Measurements from ENCODE around the gene POLN. TPM values are rescaled to one million over a fixed set of nuclear protein-coding genes. Genes with fewer than 3 reads are reported as not detected.
"Not testable (repeated sequence)": the region's sequence is repeated elsewhere in the genome, so short reads cannot be mapped to it uniquely, and the experiment has no call there.

Gene POLN
- total RNA-seq, 4 donors from 2014 or later: 4.7 to 7.3 (median 5.1) TPM

DNA sequence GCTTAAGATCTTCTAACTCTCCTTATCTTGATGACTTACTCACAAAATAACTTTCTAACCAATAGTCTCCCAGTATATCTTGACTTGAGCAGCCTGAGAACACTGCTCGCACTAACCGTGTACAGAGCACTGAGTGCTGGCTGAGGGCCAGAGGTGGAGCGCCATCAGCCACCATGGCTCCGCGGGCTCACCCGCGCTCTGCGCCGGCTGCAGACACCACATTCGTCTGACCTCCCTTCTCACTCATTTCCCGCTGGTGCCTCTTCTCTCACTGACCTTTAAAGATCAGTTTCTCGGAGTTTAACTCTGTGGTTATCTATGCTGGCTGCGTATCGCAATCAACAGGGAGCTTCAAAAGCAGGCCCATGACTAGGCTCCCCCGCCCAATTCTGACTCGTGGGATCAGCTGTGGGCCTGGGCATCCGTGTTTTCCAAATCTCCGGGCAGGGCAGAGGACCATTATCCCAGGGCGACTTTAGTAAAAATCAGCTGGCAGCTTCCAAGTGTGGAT, 78.6 kb downstream of the POLN start:
- TF ChIP-seq, protein P1, sequence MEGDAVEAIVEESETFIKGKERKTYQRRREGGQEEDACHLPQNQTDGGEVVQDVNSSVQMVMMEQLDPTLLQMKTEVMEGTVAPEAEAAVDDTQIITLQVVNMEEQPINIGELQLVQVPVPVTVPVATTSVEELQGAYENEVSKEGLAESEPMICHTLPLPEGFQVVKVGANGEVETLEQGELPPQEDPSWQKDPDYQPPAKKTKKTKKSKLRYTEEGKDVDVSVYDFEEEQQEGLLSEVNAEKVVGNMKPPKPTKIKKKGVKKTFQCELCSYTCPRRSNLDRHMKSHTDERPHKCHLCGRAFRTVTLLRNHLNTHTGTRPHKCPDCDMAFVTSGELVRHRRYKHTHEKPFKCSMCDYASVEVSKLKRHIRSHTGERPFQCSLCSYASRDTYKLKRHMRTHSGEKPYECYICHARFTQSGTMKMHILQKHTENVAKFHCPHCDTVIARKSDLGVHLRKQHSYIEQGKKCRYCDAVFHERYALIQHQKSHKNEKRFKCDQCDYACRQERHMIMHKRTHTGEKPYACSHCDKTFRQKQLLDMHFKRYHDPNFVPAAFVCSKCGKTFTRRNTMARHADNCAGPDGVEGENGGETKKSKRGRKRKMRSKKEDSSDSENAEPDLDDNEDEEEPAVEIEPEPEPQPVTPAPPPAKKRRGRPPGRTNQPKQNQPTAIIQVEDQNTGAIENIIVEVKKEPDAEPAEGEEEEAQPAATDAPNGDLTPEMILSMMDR (IDR thresholded peaks at IDR 0.05): no peak
- ATAC-seq (ENCODE audit: low FRiP score) (peak; percentile 47), DNase-seq (ENCODE audit: low spot score) (no peak)

DNA sequence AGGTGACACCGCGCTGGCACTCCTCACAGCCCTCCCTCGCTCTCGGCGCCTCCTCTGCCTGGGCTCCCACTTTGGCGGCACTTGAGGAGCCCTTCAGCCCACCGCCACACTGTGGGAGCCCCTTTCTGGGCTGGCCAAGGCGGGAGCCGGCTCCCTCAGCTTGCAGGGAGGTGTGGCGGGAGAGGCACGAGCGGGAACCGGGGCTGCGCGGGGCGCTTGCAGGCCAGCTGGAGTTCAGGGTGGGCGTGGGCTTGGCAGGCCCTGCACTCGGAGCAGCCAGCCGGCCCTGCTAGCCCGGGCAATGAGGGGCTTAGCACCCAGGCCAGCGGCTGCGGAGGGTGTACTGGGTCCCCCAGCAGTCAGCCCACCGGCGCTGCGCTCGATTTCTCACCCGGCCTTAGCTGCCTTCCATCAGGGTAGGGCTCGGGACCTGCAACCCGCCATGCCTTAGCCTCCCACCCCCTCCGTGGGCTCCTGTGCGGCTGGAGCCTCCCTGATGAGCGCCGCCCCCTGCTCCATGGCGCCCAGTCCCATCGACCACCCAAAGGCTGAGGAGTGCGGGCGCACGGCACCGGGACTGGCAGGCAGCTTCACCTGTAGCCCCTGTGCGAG, 80.7 kb downstream of the POLN start:
- not testable (repeated sequence) for ATAC-seq (ENCODE audit: low FRiP score); DNase-seq (ENCODE audit: low spot score)

DNA sequence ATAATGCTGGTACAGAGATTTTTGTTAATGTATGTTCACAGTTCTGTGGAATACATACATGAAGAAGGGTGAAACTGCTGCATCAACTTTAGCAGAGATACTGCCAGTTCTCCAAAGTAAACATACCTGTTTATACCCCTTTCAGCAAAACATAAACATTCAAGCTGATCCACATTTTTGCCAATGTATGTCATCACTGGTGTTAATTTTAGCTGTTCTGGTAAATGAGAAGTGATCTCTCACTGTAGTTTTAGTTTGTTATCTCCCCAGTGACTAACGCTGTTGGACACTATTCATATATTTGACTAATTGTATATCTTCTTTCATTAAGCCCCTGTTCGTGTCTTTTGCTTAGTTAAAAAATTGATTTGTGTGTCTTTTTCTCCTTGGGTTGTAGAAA, 82.0 kb downstream of the POLN start:
- no peak for DNase-seq (ENCODE audit: low spot score)
- ATAC-seq (ENCODE audit: low FRiP score): no peak
- TF ChIP-seq, protein P1 (IDR thresholded peaks at IDR 0.05): no peak

DNA sequence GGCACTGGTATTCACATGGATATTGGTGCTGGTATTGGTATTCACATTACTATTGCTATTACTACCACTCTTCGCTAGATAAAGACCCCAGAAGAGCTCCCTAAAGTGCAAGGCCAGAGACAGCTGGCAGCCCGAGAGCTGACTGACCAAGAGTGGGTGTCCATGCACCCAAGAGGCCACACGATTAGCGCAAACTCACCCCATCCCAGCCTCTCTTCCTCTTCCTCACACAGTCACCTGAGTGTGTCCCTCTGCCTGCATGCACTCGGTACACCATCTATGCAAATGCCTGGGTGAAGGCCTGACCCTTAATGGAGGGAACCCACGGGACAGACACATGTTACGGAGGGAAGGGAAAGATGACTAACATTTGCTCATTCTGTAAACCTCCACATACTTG, 86.7 kb downstream of the POLN start:
- TF ChIP-seq, protein P1 (IDR thresholded peaks at IDR 0.05): no peak
- DNase-seq (ENCODE audit: low spot score) (no peak), ATAC-seq (ENCODE audit: low FRiP score) (no peak)

DNA sequence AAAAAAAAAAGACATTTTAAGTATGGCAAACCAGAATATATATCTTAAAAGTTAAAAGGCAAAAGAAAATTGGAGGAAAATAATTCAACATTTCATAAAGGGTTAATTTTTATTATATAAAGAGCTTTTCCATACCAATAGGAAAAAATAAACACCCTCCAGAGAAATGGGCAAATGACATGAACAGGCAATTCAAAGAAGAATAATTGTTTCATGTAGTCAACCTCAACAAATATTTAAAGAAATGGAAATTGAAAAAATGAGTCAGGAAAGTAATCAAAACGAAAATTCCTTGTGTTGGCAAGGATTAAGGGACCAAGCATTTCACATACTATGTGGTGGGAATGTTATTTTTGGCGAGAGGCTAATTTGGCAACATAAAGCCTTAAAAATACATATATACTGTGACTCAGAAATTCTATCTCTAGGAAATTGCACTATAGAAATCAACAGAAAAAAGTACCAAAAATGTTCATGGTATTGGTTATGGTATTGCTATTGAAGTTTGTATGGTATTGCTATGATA, 87.6 kb downstream of the POLN start:
- no peak for ATAC-seq (ENCODE audit: low FRiP score)

DNA sequence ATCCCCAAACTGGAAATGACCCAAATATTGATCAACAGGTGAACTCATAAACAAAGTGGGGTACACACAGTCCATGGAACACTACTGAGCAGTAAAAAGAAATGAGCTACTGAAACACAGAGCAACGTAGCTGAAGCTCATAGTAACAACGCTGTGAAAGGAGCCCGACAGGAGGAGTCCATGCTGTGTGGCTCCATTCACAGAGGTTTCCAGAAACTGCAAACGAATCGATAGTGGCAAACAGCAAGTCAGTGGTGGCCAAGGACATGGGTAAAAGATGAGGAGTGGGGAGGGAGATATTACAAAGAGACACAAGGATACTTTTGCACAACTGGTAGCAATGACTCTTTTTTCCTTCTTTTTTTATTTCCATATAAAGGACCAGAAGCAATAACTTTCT, 90.4 kb downstream of the POLN start:
- no peak for DNase-seq (ENCODE audit: low spot score)
- ATAC-seq (ENCODE audit: low FRiP score): no peak
- TF ChIP-seq, protein P1 (IDR thresholded peaks at IDR 0.05): no peak

More for the DNA sequence above, 87.6 kb downstream of the POLN start:
- TF ChIP-seq, protein P1 (IDR thresholded peaks at IDR 0.05): no peak
- no peak for DNase-seq (ENCODE audit: low spot score)

DNA sequence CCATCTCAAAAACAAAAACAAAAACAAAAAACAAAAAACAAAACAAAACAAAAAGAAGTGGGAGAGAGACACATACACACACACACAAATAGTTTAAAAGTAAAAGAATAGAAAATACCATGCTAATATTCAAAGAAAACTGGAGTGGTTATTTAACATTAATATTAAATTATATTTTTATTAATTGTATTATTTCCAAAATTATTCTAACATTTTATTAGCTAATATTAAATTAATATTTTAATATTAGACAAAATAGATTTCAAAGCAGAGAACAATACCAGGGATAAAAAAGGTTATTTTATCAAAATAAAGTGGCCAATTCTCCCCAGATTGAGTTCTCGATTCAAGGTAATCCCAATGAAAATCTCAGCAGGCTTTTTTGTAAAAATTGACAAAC, 91.8 kb downstream of the POLN start:
- TF ChIP-seq, protein P1 (IDR thresholded peaks at IDR 0.05): no peak
- ATAC-seq (ENCODE audit: low FRiP score) (no peak), DNase-seq (ENCODE audit: low spot score) (no peak)
